Measurements from ENCODE around the gene NQO2. TPM values are rescaled to one million over a fixed set of nuclear protein-coding genes. Genes with fewer than 3 reads are reported as not detected.
A peak's percentile ranks its signal among the peaks of the same experiment; 100 is the strongest.

The NQO2 gene
- polyA plus RNA-seq, 1 experiment = 34.3 TPM

DNA sequence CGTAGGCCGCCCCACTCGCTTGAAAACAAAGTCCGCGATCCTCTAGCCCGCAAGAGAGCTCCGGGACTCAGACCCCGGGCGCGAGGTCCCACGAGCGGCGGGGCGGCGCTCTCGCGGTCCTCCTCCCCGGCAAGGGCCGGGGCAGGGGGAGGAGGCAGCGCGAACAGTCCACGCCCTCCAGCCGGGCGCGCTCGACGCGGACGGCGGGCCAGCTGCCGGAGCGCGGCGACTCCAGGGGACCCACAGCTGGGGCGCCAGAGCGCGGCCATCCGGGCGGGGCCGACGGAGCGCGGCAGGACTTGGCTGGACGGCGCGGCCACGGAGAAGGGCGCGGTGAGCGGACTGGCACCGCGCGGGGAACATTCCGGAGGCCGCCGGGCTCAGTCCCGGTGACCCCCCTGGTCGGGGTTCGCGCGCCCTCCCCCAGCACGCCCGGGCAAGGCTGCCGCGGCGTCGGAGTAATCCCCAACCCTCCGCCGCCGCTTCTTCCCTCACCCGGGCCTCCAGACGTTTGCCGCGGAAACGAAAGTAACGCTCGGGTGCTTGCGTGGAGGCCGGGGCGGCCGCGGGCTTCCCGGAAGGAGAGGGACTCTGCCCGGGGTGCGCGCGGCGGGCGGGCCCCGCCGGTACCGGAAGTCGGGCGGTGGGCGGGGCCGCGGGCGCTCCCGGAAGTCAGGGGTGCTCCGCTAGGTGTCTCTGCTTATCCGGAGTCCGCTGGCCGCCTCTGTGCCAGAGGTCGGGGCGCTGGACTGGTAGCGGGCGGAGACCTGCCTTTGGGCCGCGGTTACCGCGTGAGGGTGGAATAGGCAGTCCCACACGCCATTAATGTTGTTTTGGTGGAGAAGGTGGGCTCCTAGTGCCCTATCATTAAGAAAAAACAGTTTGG is 68.9 kb downstream of the NQO2 start, which contains the start of gene RIPK1:
Gene RIPK1, plus strand, starts transcription at position 166 of the 886 bp plus-strand sequence. CDS start 8,330 bp downstream, outside the sequence.
- CTCF ChIA-PET = interaction anchor here (0.6 to 1.8 kb wide), 5 partner anchors 67 to 228 kb away, joined by 3 to 6 read pairs (median 3); no protein-coding TSS in a partner anchor
- POLR2A ChIA-PET = interaction anchor here (0.8 to 2.1 kb wide), 7 partner anchors 15 to 952 kb away, joined by 3 to 13 read pairs (median 4); partner anchors contain the start of genes BPHL and NQO2
- no peaks in the 10 kb centered on the region; the same call in 1 of the 2 replicates for H3K9me3 ChIP-seq (ENCODE audit: control insufficient read depth, insufficient read depth, low read length)

More for the DNA sequence above, 68.9 kb downstream of the NQO2 start, which contains the start of gene RIPK1:
- Histone ChIP-seq H3K27me3 (ENCODE audit: control insufficient read depth, insufficient read depth, low read length) (no peaks in the 10 kb centered on the region), H3K4me3 (ENCODE audit: low read depth, low read length) (peak within 1 kb of the TSS; percentile 82), H3K27ac (ENCODE audit: low read depth, low read length) (peak within 1 kb of the TSS; percentile 96)
- TF ChIP-seq, protein P1, sequence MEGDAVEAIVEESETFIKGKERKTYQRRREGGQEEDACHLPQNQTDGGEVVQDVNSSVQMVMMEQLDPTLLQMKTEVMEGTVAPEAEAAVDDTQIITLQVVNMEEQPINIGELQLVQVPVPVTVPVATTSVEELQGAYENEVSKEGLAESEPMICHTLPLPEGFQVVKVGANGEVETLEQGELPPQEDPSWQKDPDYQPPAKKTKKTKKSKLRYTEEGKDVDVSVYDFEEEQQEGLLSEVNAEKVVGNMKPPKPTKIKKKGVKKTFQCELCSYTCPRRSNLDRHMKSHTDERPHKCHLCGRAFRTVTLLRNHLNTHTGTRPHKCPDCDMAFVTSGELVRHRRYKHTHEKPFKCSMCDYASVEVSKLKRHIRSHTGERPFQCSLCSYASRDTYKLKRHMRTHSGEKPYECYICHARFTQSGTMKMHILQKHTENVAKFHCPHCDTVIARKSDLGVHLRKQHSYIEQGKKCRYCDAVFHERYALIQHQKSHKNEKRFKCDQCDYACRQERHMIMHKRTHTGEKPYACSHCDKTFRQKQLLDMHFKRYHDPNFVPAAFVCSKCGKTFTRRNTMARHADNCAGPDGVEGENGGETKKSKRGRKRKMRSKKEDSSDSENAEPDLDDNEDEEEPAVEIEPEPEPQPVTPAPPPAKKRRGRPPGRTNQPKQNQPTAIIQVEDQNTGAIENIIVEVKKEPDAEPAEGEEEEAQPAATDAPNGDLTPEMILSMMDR (IDR thresholded peaks at IDR 0.05; ENCODE audit: low read depth, low read length) = peak; percentile 46
- peak; percentile 58 for DNase-seq (ENCODE audit: low read depth, low spot score)

Small RNAs within 50 kb of the gene (small RNA-seq; reads per million reads assigned to genes)
- gene AL133351.4 (ENCODE audit: insufficient read length, low read depth) = not detected

Other genes with a start within 250 kb of the NQO2 start
- gene MYLK4, start 249.0 kb upstream of the NQO2 start, polyA plus RNA-seq (2011; rRNA removed) = 0.21 and 0.22 TPM in 2 replicates
- 28.0 and 35.2 TPM in 2 replicates for gene WRNIP1, start 234.5 kb upstream of the NQO2 start, polyA plus RNA-seq (2011; rRNA removed)
- 17.7 and 22.4 TPM in 2 replicates for gene SERPINB1, start 158.0 kb upstream of the NQO2 start, polyA plus RNA-seq (2011; rRNA removed)
- gene SERPINB9, start 96.6 kb upstream of the NQO2 start, polyA plus RNA-seq (2011; rRNA removed) = 4.3 and 5.0 TPM in 2 replicates
- 107 and 120 TPM in 2 replicates for gene SERPINB6, start 28.3 kb upstream of the NQO2 start, polyA plus RNA-seq (2011; rRNA removed)
- 25.5 and 25.9 TPM in 2 replicates for gene RIPK1, start 68.6 kb downstream of the NQO2 start, polyA plus RNA-seq (2011; rRNA removed)
- gene BPHL, start 118.8 kb downstream of the NQO2 start, polyA plus RNA-seq (2011; rRNA removed) = 21.0 and 24.4 TPM in 2 replicates
- 111 and 138 TPM in 2 replicates for gene TUBB2A, start 157.7 kb downstream of the NQO2 start, polyA plus RNA-seq (2011; rRNA removed)
- 4.7 and 6.1 TPM in 2 replicates for gene TUBB2B, start 227.8 kb downstream of the NQO2 start, polyA plus RNA-seq (2011; rRNA removed)